ENCODE results near the gene TMEM267.
"Not testable (repeated sequence)": the region's sequence is repeated elsewhere in the genome, so short reads cannot be mapped to it uniquely, and the experiment has no call there.

The TMEM267 gene

DNA sequence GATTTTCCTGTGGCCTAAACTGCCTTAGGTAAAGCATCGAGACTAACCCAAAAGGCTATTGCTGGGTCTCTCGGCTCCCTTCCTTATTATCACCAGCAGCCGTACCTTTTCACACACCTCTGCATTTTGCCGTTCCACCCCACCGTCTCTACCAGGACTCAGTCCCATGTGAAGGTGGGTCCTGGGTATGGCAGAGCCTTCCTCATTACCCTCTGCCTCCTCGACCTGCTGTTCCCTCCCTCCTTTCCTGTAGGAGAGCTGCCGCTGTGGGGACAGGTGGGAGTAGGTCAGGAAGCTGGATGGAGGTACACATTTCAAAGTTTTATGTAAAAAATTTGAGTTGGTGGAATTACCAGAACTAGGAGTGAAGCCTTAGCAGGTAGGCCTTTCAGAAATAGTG is 73.3 kb downstream of the TMEM267 start:
- DNase-seq (ENCODE audit: low read depth, low spot score): no peak

DNA sequence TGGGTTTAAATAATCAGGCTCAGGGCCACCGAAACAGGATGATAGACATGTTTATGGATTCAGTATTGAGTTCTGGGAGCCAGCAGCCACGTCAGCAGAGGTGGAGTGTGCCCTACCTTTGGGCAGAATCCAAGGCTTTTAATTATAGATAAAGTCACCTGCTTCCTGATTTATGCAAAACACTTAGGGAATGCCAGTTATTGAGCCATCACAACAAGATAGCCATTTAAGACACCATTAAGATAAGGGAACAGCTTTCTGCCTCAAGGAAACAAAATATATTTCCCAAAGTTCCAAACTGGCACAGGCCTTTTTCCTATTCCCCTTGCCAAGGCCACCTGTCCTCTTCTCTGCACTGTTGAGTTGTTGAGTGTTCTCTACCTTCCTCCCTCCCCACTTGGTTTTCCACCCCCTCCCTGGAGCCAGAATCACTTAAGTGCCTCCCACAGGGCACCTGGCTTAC is 73.8 kb downstream of the TMEM267 start:
- no peak for DNase-seq (ENCODE audit: low read depth, low spot score)

DNA sequence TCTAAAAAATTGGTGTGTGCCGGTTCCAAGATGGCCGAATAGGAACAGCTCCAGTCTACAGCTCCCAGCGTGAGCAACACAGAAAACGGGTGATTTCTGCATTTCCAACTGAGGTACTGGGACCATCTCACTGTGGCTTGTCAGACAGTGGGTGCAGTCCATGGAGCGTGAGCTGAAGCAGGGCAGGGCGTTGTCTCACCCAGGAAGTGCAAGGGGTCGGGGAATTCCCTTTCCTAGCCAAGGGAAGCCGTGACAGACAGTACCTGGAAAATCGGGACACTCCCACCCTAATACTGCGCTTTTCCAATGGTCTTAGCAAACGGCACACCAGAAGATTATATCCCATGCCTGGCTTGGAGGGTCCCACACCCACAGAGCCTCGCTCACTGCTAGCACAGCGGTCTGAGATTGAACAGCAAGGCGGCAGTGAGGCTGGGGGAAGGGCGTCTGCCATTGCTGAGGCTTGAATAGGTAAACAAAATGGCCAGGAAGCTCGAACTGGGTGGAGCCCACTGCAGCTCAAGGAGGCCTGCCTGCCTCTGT is 81.1 kb downstream of the TMEM267 start:
- not testable (repeated sequence) for DNase-seq (ENCODE audit: low read depth, low spot score)

DNA sequence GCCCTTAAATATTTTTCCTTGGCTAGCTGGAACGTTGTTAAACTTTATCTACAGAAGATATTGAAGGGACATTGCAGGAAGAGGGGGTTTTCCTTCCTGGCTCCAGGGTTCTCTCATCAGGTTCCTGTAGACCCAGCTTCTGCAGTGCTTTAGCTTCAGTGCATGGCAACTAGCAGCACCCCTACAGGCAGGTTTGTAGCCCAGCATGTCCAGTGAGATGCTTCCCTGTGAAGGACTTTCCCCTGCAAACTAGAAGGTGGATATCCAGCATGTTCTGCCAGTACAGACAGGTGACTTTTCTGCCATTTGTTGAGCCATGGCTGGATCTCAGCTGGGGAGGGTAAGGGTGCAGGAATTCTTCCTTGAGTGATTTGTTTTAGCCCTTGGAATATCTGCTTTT is 81.8 kb downstream of the TMEM267 start:
- no peak for DNase-seq (ENCODE audit: low read depth, low spot score)

DNA sequence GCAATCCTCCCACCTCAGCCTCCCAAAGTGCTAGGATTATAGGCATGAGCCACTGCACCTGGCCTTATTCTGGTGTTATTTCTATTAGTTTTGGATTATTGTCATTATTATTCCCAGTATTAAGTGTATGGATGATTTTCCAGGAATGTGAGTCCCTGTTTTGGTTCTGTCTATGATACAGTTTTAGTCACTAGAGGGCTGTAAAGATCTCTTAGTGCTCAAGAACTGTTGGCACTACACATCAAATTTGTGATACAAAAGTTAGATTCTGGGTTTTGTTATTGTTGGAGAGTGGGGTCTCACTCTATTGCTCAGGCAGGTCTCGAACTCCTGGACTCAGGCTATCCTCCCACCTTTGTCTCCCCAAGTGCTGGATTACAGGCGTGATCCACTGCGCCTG is 83.6 kb downstream of the TMEM267 start:
- DNase-seq (ENCODE audit: low read depth, low spot score): no peak

DNA sequence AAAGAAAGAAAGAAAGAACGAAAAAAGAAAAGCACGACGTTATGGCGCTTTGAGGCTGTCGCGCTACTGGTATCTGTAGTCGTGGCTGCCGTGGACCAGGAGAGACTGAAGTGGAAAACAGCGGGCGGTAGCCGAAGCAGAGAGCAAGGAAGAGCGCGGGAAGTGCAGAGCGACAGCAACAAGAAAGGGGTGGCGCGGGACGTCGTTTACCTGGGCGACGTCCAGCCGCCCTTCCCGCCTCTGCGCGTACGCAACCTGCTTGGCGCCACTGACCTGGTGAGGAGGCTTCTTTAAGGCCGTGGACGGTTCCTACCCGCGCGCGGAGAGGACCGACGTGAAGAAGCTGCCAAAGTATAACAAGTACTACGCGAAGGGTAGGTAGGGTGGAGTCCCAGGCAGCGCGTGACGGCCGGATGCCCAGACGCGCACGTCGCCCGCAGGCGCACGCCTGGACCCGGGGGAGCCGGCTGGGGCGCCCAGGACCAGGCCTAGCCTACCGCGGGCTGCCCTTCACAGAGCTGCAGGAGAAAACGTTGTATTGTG is 86.8 kb downstream of the TMEM267 start:
- DNase-seq (ENCODE audit: low read depth, low spot score): peak; percentile 67
